NT2/D1 (cell line): Measurements from ENCODE around the gene EPS8L1.
A peak's percentile ranks its signal among the peaks of the same experiment; 100 is the strongest.

Experiments
- DNase-seq: peaks from one replicate; pipeline ENCODE4 v3.0.0-alpha.2; 2011; ENCODE audit warnings: low read depth, low spot score
- H3K27me3 ChIP-seq: 2 replicates; pipeline ENCODE4 v1.6.0; 2011; ENCODE audit warnings: mild to moderate bottlenecking; ENCODE audit not compliant: insufficient read length, insufficient read depth
- H3K36me3 ChIP-seq: 2 replicates; pipeline ENCODE4 v1.6.1; 2011; ENCODE audit warnings: mild to moderate bottlenecking, low read length, mixed read lengths; ENCODE audit not compliant: insufficient read depth, insufficient read length
- H3K4me1 ChIP-seq: 2 replicates; pipeline ENCODE4 v1.5.1; 2011; ENCODE audit not compliant: insufficient read depth, insufficient read length
- H3K4me3 ChIP-seq: 2 replicates; pipeline ENCODE4 v1.5.1; 2011; ENCODE audit warnings: low read depth; ENCODE audit not compliant: insufficient read length
- H3K9ac ChIP-seq: 2 replicates; pipeline ENCODE4 v1.6.0; 2011; ENCODE audit warnings: low read depth; ENCODE audit not compliant: insufficient read length
- H3K9me3 ChIP-seq: 2 replicates; pipeline ENCODE4 v1.5.1; 2011; ENCODE audit warnings: mild to moderate bottlenecking, low read length; ENCODE audit not compliant: insufficient read depth
- SUZ12 ChIP-seq: IDR thresholded peaks from 2 replicates; pipeline ENCODE4 v1.6.1; 2011; ENCODE audit not compliant: insufficient read length, insufficient read depth; ENCODE audit errors: extremely low read depth
- YY1 ChIP-seq: IDR thresholded peaks from 2 replicates; pipeline ENCODE4 v1.6.1; 2011; ENCODE audit not compliant: insufficient read length, insufficient read depth
- ZNF274 ChIP-seq: IDR thresholded peaks from 2 replicates; pipeline ENCODE4 v1.6.1; 2011; ENCODE audit warnings: mild to moderate bottlenecking, low read depth, low read length

Gene EPS8L1

DNA sequence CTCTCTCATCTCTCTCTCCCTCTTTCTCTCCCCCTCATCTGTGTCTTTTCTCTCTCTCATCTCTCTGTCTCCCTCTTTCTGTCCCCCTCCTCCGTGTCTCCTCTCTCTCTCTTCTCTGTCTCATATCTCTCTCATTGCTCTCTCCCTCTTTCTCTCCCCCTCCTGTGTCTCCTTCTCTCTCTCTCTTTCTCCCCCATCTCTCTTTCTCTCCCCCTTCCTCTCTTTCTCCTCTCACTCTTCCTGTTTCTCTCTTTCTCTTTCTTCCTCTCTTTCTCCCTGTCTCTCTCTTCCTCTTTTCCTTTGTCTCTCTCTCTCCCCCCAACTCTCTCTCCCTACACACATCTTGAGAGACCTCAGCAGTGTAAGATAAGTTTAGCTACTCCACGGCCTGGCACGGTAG, 7.8 kb upstream of the EPS8L1 start:
- Histone ChIP-seq H3K4me1 (peaks cover 3% of the 10 kb centered on the region), H3K36me3 (no peaks in the 10 kb centered on the region), H3K27me3 (peaks cover 86% of the 10 kb centered on the region), H3K4me3 (no peak overlapping the region), H3K9ac (no peak overlapping the region), H3K9me3 (no peaks in the 10 kb centered on the region)
- DNase-seq = no peak
- TF ChIP-seq YY1 = no peak
- no peak for TF ChIP-seq ZNF274
- no peak for TF ChIP-seq SUZ12

- peaks cover 91% of the 10 kb centered on the region for H3K27me3 ChIP-seq
These were observed 6.5 kb upstream of the EPS8L1 start for GRCh38 chr19:55068950-55069864.

DNA sequence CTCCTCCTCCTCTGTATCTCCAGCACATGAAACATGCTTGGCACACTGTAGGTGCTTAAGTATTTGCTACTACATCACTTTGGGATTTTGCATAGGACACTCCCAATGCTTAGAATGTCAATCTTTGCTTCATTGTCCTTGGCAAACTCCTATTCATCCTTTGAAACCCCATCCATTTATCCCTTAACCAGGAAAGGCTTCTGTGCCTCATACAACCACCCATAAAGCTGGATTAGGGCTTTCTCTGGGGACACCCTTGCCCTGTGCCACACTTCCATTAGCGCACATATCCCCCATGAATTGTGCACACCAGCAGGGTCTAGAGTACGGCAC, 5.8 kb upstream of the EPS8L1 start:
- DNase-seq = no peak
- Histone ChIP-seq H3K9me3 (no peaks in the 10 kb centered on the region), H3K4me1 (peaks cover 3% of the 10 kb centered on the region), H3K4me3 (no peak overlapping the region), H3K9ac (peak overlapping the region; percentile 70), H3K27me3 (peaks cover 86% of the 10 kb centered on the region), H3K36me3 (no peaks in the 10 kb centered on the region)
- TF ChIP-seq SUZ12 (no peak), YY1 (no peak), ZNF274 (no peak)

More at GRCh38 chr19:55068950-55069864, 6.5 kb upstream of the EPS8L1 start:
- peaks cover 3% of the 10 kb centered on the region for H3K4me1 ChIP-seq
- H3K4me3 ChIP-seq = peak overlapping the region; percentile 36
- no peak for TF ChIP-seq ZNF274
- no peak for TF ChIP-seq SUZ12
- no peak for TF ChIP-seq YY1
- H3K36me3 ChIP-seq = no peaks in the 10 kb centered on the region
- no peaks in the 10 kb centered on the region for H3K9me3 ChIP-seq
- H3K9ac ChIP-seq = peak overlapping the region; percentile 70
- no peak for DNase-seq

GRCh38 chr19:55070466-55071128, 5.1 kb upstream of the EPS8L1 start:
- Histone ChIP-seq H3K9me3 (no peaks in the 10 kb centered on the region), H3K9ac (no peak overlapping the region), H3K4me3 (no peak overlapping the region), H3K4me1 (peaks cover 3% of the 10 kb centered on the region), H3K36me3 (no peaks in the 10 kb centered on the region), H3K27me3 (peaks cover 85% of the 10 kb centered on the region)
- TF ChIP-seq ZNF274 = no peak
- TF ChIP-seq SUZ12 = no peak
- no peak for TF ChIP-seq YY1
- DNase-seq = no peak

DNA sequence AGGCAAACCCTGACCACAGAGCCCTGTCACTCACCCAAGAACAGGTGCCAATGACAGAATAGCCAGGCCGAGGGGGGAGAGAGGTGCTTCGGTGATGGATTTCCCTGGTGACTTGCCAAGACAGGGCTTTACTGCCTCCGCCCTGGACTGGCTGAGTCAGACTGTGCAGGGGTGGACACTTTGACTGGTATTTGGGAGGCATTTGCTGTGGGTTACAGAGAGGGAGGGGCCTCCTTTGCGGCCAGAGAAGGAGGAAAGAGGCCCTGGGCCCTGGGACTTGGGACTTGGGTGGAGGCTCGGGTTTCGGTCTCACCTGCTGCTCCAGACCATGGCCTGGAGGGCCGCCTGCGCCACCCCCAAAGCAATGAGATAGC, 4.6 kb upstream of the EPS8L1 start:
- H3K9ac ChIP-seq = no peak overlapping the region
- no peaks in the 10 kb centered on the region for H3K36me3 ChIP-seq
- H3K9me3 ChIP-seq = no peaks in the 10 kb centered on the region
- H3K27me3 ChIP-seq = peaks cover 79% of the 10 kb centered on the region
- peaks cover 3% of the 10 kb centered on the region for H3K4me1 ChIP-seq
- TF ChIP-seq ZNF274 (no peak), YY1 (no peak)
- no peak overlapping the region for H3K4me3 ChIP-seq
- DNase-seq = no peak

- H3K4me3 ChIP-seq = no peak overlapping the region
- no peak for DNase-seq
- peak overlapping the region; percentile 21 for H3K9ac ChIP-seq
- H3K27me3 ChIP-seq = peaks cover 77% of the 10 kb centered on the region
- H3K9me3 ChIP-seq = no peaks in the 10 kb centered on the region
- no peaks in the 10 kb centered on the region for H3K36me3 ChIP-seq
- H3K4me1 ChIP-seq = peaks cover 3% of the 10 kb centered on the region
- TF ChIP-seq ZNF274 = no peak
- no peak for TF ChIP-seq YY1
- TF ChIP-seq SUZ12 = no peak
These were observed 3.8 kb upstream of the EPS8L1 start for GRCh38 chr19:55071913-55072312.

GRCh38 chr19:55076321-55076720, 652 bp downstream of the EPS8L1 start:
- TF ChIP-seq ZNF274 (no peak), SUZ12 (no peak), YY1 (no peak)
- peaks cover 3% of the 10 kb centered on the region for H3K4me1 ChIP-seq
- peaks cover 60% of the 10 kb centered on the region for H3K27me3 ChIP-seq
- DNase-seq = no peak
- no peaks in the 10 kb centered on the region for H3K36me3 ChIP-seq
- H3K4me3 ChIP-seq = no peak overlapping the region
- no peaks in the 10 kb centered on the region for H3K9me3 ChIP-seq
- no peak overlapping the region for H3K9ac ChIP-seq

DNA sequence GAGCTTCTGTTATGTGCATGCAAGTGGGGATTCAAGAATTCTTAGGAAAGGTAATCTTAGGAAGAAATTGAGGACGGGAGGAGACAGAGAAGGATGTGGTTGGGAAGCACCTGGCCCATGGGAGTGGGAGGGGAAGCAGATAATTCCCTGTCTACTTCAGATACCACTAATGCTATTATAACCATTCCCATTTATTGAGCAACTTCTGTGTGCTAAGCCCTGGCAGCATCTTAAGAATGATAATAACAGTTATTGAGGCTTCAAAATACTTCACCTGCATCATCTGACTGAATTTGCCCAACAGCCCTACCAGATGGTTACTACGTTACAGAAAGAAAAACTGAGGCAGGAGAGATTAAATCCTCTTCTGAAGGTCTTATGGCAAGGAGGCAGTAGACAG, 1.4 kb downstream of the EPS8L1 start:
- DNase-seq = no peak
- H3K27me3 ChIP-seq = peaks cover 52% of the 10 kb centered on the region
- no peaks in the 10 kb centered on the region for H3K4me1 ChIP-seq
- no peak overlapping the region for H3K4me3 ChIP-seq
- H3K36me3 ChIP-seq = no peaks in the 10 kb centered on the region
- TF ChIP-seq ZNF274 (no peak), SUZ12 (no peak), YY1 (no peak)
- no peak overlapping the region for H3K9ac ChIP-seq
- H3K9me3 ChIP-seq = no peaks in the 10 kb centered on the region
